Heart right ventricle (tissue), 16 donors: Measurements from ENCODE around the gene CCND2. TPM values are rescaled to one million over a fixed set of nuclear protein-coding genes. Genes with fewer than 3 reads are reported as not detected.

Experiments
- ATAC-seq, 8 donors: fragments of 200-7000 bp; cut with Tn5 transposase; one replicate each; pipeline ENCODE4 v1.9.1; 2020; ENCODE audit warnings: mild to moderate bottlenecking in 8 of 8, moderate library complexity in 8 of 8, moderate number of reproducible peaks in 1 of 8
- DNase-seq, 2 donors: peaks; one replicate each; pipeline ENCODE4 v3.0.0-alpha.2; 2020
- H3K27ac ChIP-seq, 10 donors: fragments of 200-600 bp; sonication (generic) in 2 of 10; one replicate each; pipeline versions ENCODE4 v1.5.0 to v1.8.0; 2020 to 2022; ENCODE audit warnings: mild to moderate bottlenecking in 3 of 10
- H3K27me3 ChIP-seq, 7 donors: fragments of 200-600 bp; one replicate each; pipeline ENCODE4 v1.8.0; 2021 to 2022; ENCODE audit warnings: mild to moderate bottlenecking in 2 of 7
- H3K36me3 ChIP-seq, 9 donors: fragments of 200-600 bp; sonication (generic) in 1 of 9; one replicate each; pipeline versions ENCODE4 v1.5.0 to v1.8.0; 2020 to 2022; ENCODE audit warnings: mild to moderate bottlenecking in 2 of 9
- H3K4me1 ChIP-seq, 9 donors: fragments of 200-600 bp; sonication (generic) in 1 of 9; one replicate each; pipeline versions ENCODE4 v1.5.0 to v1.8.0; 2020 to 2022; ENCODE audit warnings: mild to moderate bottlenecking in 4 of 9
- H3K4me3 ChIP-seq, 10 donors: fragments of 200-600 bp; sonication (generic) in 2 of 10; one replicate each; pipeline versions ENCODE4 v1.5.0 to v1.8.0; 2020 to 2022; ENCODE audit warnings: mild to moderate bottlenecking in 7 of 10, moderate library complexity in 2 of 10
- H3K9me3 ChIP-seq, 11 donors: fragments of 200-600 bp in 10 of 11; sonication (generic) in 2 of 11; one replicate each; pipeline versions ENCODE4 v1.5.0 to v1.8.0; 2013 to 2022; ENCODE audit warnings: mild to moderate bottlenecking in 2 of 11, control low read depth in 1 of 11, moderate library complexity in 1 of 11
- WGBS, 2 donors: extraction: QIAGEN DNeasy Blood & Tissue Kit; methylation state at CpG; one replicate each; pipeline ENCODE4 v1.1.7; 2013; ENCODE audit warnings: inconsistent platforms in 1 of 2; 5-methylcytosine and 5-hydroxymethylcytosine counted together
- intact Hi-C, 10 donors: fragments of 100-400 bp; cut with DNase I; formaldehyde crosslinking; loops; one replicate each; pipeline versions ENCODE4 v1.11.1 to v1.14.2; 2022
- polyA plus RNA-seq, 2 donors: library from polyadenylated mRNA; stranded (reverse); fragments of 200-250 nt; gene quantifications; one replicate each; pipeline ENCODE4 v1.2.3, GENCODE V29; 2013
- total RNA-seq, 10 donors: library from RNA; stranded (reverse); fragmentation: NEBNext Ultra II Directional in 3 of 10; extraction: Animal tissue kit (Norgen Biotek cat#: 25700) in 3 of 10; gene quantifications; one replicate each; pipeline versions ENCODE4 v1.2.1 to v1.2.4, GENCODE V29; 2021 to 2023
- TF ChIP-seq, protein P1 (sequence below), 9 donors: fragments of 200-600 bp; sonication (generic) in 2 of 9; IDR thresholded peaks; one replicate each; pipeline versions ENCODE4 v1.5.0 to v1.8.0; 2021 to 2022; ENCODE audit warnings: antibody characterized with exemption in 9 of 9, mild to moderate bottlenecking in 5 of 9, moderate library complexity in 1 of 9
- donor health status: Arrhythmogenic right ventricular cardiomyopathy.
- donor health status: ischemic (EF 13 %, LVEDD 7.1; RV severe dilation, severe dysfunction).
- donor health status: healthy with polysubstance abuse.
- donor health status: DM: no; HTN: yes; CAD: no.
- donor health status: DM: no; HTN: no; CAD: no.
- donor health status: ischemic (EF 25% LVEDD 6.9; RV normal size, moderate dysfunction).
- donor health status: ischemic (EF 25% LVEDD 5.7; RV mildly dilated, moderate dysfunction).
- donor health status: healthy.
- donor health status: DM: yes; HTN: yes; CAD: no.
- donor health status: Ischemic cardiomyopathy.
- donor health status: ischemic (EF 35%, LVEDD 5.7; RV mildly dilated, moderate dysfunction).
- donor health status: nonischemic (EF 11% LVEDD 7.7; RV severe dilation, severe dysfunction).
- donor health status: DM: yes; HTN: yes; CAD: no.
- donor health status: PGD.
- donor health status: ischemic (EF 29% LVEDD 5.4; RV normal size, mild dysfunction).
- donor health status: nonischemic (EF 23%, LVEDD 6.1; RV moderate dilation, normal function).

The CCND2 gene
- total and polyA plus RNA-seq, 12 donors, result 27.5 to 515 (median 286) TPM

DNA sequence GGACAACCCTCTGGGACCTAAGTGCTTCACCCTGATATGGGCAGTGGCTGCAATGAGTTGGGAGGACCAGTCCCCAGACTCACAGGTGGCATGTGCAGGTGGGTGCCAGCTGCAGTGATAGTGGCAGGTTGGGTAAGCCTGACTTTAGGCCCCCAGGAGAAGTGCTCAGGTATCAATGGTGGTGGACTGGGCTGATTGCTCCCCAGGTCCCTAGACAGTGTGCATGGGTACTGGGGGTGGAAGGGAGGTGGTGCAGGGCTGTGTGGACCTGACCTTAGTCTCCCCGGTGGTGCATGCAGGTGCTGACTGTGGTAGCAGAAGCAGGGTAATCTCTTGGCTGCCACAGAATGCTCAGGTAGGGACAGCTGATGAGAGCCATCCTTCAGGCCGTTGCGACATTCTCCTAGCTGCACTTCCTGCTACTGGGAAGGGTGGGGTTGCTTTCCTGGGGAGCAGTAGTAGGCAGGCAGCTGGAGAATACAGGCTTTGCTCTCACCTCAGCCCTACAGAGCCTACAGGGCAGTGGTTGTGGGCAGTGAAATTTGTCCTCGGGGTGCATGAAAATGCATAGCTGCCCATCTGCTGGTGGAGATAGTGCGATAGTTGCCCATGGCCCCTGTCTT is 33.3 kb upstream of the CCND2 start:
- no peak for DNase-seq
- WGBS, 2 donors, result 76 to 85% methylated on average over 5 of the region's 5 CpGs

DNA sequence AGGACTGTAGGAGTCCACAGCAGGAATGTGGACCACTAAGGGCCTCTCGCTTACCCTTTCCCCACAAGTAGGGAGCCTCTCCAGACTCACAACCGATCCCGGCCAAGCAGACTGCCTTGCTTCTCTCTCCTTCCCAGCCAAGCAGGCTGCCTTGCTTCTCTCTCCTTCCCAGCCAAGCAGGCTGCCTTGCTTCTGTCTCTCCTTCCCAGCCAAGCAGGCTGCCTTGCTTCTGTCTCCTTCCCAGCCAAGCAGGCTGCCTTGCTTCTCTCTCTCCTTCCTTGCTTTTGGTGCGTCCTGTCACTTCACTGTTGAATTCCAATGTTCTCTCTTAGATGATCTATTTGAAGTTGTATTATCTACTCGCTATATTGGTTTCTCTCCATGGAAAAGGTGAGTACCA is 32.6 kb upstream of the CCND2 start:
- H3K27ac ChIP-seq, result no peak overlapping the region
- no peaks in the 10 kb centered on the region for H3K36me3 ChIP-seq
- WGBS, 2 donors, result 86% methylated on average over 5 of the region's 5 CpGs
- peaks cover 0 to 34% (median 17%) of the 10 kb centered on the region in 11 donors for H3K9me3 ChIP-seq
- TF ChIP-seq, protein P1, sequence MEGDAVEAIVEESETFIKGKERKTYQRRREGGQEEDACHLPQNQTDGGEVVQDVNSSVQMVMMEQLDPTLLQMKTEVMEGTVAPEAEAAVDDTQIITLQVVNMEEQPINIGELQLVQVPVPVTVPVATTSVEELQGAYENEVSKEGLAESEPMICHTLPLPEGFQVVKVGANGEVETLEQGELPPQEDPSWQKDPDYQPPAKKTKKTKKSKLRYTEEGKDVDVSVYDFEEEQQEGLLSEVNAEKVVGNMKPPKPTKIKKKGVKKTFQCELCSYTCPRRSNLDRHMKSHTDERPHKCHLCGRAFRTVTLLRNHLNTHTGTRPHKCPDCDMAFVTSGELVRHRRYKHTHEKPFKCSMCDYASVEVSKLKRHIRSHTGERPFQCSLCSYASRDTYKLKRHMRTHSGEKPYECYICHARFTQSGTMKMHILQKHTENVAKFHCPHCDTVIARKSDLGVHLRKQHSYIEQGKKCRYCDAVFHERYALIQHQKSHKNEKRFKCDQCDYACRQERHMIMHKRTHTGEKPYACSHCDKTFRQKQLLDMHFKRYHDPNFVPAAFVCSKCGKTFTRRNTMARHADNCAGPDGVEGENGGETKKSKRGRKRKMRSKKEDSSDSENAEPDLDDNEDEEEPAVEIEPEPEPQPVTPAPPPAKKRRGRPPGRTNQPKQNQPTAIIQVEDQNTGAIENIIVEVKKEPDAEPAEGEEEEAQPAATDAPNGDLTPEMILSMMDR (IDR thresholded peaks at IDR 0.05), result no peak
- no peak overlapping the region for H3K4me3 ChIP-seq
- H3K27me3 ChIP-seq, result peaks cover 0 to 20% (median 11%) of the 10 kb centered on the region in 7 donors
- intact Hi-C loops, result loop anchor here in 1 of 10 donors (10.0 kb wide), 1 partner anchor 66 kb away; no protein-coding TSS in a partner anchor
- peaks cover 0 to 4% (median 0%) of the 10 kb centered on the region in 9 donors for H3K4me1 ChIP-seq
- ATAC-seq (no peak), DNase-seq (no peak)

More for the DNA sequence above, 33.3 kb upstream of the CCND2 start:
- intact Hi-C loops, result loop anchor here in 1 of 10 donors (10.0 kb wide), 1 partner anchor 65 kb away; no protein-coding TSS in a partner anchor
- Histone ChIP-seq H3K36me3 (no peaks in the 10 kb centered on the region), H3K27ac (no peak overlapping the region), H3K27me3 (peaks cover 0 to 20% (median 11%) of the 10 kb centered on the region in 7 donors), H3K4me1 (peaks cover 0 to 4% (median 0%) of the 10 kb centered on the region in 9 donors), H3K4me3 (no peak overlapping the region), H3K9me3 (peaks cover 0 to 41% (median 17%) of the 10 kb centered on the region in 11 donors)
- ATAC-seq, result no peak
- TF ChIP-seq, protein P1 (IDR thresholded peaks at IDR 0.05), result no peak

DNA sequence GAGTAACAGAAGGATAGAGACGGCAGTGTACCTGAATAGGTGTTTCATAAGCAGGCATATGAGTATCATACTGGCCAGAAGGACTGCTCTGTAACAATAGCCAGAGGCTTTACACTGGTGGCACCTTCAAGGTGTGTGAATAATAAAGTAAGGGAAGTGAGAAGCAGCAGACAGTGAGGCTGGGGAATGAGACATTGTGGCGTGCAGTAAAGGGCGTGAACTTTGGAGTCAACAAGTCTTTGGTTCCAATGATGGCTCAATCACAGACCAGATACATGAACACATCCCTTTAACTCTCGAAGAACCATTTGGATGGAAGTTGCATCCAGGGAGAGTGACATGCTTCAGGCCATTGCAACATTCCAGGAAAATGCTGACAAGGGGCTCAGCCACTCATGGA is 32.0 kb upstream of the CCND2 start:
- no peak overlapping the region for H3K4me3 ChIP-seq
- intact Hi-C loops, result loop anchor here in 1 of 10 donors (10.0 kb wide), 1 partner anchor 67 kb away; no protein-coding TSS in a partner anchor
- H3K9me3 ChIP-seq, result peaks cover 0 to 28% (median 12%) of the 10 kb centered on the region in 11 donors
- 84 to 87% methylated on average over 4 of the region's 4 CpGs for WGBS, 2 donors
- H3K27ac ChIP-seq, result no peak overlapping the region
- no peaks in the 10 kb centered on the region for H3K36me3 ChIP-seq
- peaks cover 0 to 20% (median 11%) of the 10 kb centered on the region in 7 donors for H3K27me3 ChIP-seq
- ATAC-seq, result no peak
- TF ChIP-seq, protein P1 (IDR thresholded peaks at IDR 0.05), result no peak
- no peak for DNase-seq
- peaks cover 0 to 4% (median 0%) of the 10 kb centered on the region in 9 donors for H3K4me1 ChIP-seq

DNA sequence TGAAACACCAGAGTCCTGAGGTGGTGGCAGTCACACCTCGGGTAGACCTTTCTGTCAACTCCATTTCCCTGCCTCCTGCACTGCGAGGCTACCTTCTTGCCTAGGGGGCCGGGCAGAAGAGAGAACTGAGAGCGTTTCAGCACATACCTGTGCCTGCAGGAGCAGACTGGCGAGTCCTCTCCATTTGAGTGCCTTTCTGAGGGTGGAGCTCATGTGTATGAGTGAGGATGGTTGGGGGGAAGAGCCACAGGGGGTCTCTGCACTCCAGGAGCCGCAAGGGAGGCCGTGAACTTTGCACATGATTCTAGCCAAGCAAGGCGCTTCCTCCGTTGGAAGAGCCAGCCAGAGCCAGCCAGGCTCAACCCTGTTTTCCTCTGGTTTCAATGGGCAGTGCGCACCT is 31.0 kb upstream of the CCND2 start:
- TF ChIP-seq, protein P1 (IDR thresholded peaks at IDR 0.05), result no peak
- DNase-seq (no peak), ATAC-seq (no peak)
- Histone ChIP-seq H3K36me3 (no peaks in the 10 kb centered on the region), H3K27me3 (peaks cover 0 to 20% (median 11%) of the 10 kb centered on the region in 7 donors), H3K9me3 (peaks cover 0 to 18% (median 12%) of the 10 kb centered on the region in 11 donors), H3K4me3 (no peak overlapping the region), H3K27ac (no peak overlapping the region), H3K4me1 (peaks cover 0 to 4% (median 0%) of the 10 kb centered on the region in 9 donors)
- intact Hi-C loops, result loop anchor here in 1 of 10 donors (10.0 kb wide), 1 partner anchor 68 kb away; no protein-coding TSS in a partner anchor
- 81 to 87% methylated on average over 10 of the region's 10 CpGs for WGBS, 2 donors
